HG03439 (cell line): ENCODE data around the gene AKAP8L.
"Not testable (repeated sequence)": the region's sequence is repeated elsewhere in the genome, so short reads cannot be mapped to it uniquely, and the experiment has no call there.

Source experiments
- ATAC-seq: cut with Tn5 transposase; IDR thresholded peaks from one replicate; pipeline ENCODE4 v1.9.1; 2021; ENCODE audit warnings: mild to moderate bottlenecking, moderate library complexity; ENCODE audit not compliant: unreplicated experiment

Gene AKAP8L

DNA sequence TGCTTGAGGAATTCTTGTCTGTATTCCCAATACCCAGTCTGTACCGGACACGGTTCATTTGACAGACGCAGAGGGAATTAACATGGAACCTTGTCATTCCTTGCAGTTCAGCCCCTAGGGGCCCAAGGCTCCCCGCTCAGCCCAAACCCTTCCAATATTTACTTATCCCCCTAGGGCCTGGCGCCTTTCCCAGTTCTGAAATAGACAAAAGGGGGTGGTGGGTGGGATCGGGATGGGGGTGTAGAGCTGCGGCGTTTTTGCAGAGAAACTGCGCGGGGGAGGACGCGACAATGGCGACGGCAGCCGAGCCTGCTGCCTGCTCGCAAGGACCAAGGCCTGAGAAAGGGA is 583 bp downstream of the AKAP8L start:
- ATAC-seq: no peak

GRCh38 chr19:15417699-15418098 is 1.1 kb downstream of the AKAP8L start:
- ATAC-seq: no peak

DNA sequence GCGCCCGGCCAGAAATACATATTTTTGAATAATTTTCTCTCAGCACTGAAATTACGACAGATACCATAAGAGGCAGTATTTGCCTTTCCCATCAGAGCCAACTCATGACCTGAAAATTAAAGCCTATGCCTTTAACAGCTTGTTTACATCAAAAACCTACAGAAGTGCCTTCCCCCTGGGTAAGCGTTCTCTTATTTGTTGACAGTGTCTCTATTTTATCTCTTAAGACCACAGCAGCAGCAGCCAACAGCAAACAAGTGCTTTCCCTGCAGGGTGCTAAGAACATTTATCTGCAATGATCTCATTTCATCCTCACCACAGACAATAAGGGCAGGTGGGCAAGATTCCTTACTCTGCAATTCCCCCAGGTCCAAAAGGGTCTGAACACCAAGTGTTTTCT is 6.0 kb downstream of the AKAP8L start:
- ATAC-seq: no peak

DNA sequence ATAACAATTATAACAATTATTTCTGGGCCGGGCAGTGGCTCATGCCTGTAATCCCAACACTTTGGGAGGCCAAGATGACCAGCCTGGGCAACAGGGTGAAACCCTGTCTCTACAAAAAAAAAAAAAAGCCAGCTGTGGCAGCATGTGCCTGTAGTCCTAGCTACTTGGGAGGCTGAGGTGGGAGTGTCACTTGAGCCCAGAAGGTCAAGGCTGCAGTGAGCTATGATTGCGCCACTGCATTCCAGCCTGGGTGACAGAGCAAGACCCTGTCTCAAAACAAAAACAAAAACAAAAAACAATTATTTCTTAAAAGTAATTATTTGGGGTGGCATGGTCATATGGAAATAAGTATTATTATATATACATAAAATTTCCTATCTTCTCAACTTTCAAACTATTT is 7.4 kb downstream of the AKAP8L start:
- ATAC-seq: not testable (repeated sequence)

GRCh38 chr19:15404780-15405211 is 14.0 kb downstream of the AKAP8L start:
- no peak for ATAC-seq

DNA sequence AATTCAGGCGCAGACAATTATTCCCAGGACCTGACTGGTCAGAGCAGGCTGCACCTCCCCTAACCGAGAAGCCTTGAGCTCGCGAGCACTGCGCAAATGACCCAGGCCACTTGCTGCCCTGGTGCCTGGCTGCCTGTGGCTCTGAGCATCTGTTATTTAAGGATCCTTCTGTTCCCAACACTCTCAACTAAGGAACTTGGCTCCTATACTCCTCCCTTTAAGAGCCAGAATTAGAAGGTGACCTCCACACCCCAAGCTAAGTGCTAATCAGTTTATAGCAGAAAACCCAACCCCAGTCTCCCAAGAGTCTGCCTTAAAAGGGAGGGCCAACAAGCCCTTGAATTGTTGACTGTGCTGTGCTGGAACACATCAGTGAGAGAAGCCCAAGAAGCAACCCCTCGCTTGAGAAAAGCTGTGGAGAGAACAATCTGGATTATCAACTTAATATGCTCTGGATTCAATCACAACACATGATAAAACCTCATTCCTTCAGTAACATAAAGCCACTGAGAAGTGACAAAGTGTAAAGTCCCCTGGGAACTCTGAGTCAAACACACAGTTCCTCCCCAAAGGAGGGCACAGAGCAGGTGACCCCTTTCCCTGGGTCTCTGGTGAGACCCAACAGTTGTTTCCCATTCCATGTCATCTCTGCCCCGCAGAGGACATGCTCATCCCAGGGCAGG is 14.6 kb downstream of the AKAP8L start:
- ATAC-seq: no peak

DNA sequence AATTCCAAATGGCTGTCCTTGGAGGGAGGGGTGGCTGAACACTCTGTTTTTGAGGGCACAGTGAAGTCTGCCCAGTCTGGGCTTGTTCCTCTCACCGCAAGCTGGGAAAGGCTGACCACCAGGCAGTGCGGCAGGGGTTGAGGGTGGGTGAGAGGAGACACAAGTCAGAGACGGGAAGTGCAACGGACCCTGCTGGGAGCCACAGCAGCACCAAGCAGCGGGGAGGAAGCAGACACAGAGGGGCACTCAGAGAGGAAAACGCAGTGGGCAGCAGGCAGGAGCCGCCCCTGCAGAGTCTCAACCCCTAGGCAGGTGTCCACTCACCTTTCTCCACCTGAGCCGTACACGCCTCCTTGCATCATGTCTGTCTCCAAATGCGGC is 15.6 kb downstream of the AKAP8L start:
- ATAC-seq: no peak

DNA sequence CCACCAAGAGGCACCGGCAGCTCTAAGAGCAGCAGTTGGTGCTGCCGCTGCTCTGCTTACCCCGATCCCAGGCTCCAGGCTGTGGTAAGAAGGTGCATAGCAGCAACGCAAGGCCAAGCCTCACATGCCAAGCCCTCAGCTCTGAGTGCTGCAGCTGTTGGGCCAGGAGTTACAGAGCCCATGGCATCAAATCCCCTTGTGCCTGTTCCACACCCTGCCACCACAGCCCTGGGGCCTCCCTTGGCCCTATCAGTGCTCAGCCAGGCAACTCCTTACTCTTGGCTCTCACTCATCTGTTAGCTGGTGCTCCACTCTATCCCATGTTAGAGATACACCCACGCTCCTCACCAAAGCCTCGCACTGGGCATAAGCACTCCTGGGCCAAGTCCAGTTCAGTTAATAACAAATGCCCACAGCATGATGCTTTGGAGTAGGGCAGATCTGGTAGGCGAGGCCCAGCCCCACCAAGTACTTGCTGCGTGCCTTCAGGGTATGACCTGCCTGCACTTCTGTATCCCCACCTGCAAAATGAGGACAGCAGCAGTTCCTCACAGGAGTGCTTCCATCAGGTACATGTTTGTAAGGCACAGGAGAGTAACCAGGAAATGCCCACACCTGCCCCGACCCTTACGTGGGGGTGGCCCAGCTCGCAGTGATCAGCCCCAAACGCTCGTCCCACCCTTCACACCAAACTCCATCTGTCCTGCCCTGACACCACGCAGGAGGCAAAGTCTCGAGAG is 16.2 kb downstream of the AKAP8L start:
- no peak for ATAC-seq

GRCh38 chr19:15401397-15401710 is 17.4 kb downstream of the AKAP8L start:
- ATAC-seq: no peak

- no peak for ATAC-seq
Observed at GRCh38 chr19:15400521-15401396, 18.0 kb downstream of the AKAP8L start.

- no peak for ATAC-seq
Observed at GRCh38 chr19:15399635-15400034, 19.2 kb downstream of the AKAP8L start.

DNA sequence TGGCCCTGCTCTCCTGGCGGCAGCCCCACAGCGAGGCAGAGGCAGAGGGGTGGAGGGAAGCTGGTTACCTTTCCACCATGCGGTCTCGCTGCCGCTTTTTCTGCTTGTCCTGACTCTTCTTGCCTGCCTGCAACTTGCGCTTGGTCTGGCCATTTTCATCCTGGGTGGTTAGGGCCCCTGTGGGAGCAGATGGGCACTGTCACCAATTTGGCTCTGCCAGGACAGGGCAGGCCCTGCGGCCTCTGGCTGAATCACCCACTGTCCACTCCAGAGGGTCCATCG is 19.6 kb downstream of the AKAP8L start:
- ATAC-seq: no peak

DNA sequence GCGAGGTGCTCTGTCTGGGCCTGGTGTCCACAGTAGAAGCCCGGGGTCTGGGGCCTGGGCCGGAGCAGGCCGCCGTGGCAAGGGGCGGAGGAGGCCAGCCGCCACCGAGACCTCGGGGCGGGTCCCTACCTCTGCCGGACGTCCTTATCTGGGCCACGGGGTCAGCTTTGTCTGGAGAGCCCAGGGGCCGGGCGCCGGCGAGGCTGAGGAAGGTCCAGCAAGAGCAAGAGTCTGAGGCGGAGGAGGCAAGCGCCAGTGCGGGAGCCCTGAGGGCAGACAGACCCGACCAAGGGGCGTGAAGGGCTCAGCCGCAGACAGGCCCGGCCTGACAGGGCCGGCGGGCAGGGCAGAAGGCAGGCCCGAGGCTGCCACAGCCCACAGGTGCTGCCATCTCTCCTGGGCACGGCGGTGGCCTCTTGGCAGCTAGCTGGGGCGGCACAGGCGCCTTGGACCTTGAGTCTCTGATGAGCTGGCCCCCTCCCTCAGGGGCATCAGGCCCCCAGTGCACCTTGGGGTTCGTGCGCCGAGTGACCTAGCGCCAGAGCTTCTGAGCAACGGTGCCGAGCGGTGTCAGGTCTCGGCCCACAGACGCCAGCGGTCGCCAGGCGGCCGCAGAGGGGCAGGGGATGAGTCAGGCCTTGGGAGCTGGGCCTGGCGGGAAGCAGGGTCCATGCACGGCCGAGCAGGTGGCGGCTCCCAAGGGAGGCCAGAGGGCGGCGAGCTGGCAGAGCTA is 20.1 kb downstream of the AKAP8L start:
- ATAC-seq: no peak

- ATAC-seq: no peak
Observed at GRCh38 chr19:15397782-15398181, 21.0 kb downstream of the AKAP8L start.

DNA sequence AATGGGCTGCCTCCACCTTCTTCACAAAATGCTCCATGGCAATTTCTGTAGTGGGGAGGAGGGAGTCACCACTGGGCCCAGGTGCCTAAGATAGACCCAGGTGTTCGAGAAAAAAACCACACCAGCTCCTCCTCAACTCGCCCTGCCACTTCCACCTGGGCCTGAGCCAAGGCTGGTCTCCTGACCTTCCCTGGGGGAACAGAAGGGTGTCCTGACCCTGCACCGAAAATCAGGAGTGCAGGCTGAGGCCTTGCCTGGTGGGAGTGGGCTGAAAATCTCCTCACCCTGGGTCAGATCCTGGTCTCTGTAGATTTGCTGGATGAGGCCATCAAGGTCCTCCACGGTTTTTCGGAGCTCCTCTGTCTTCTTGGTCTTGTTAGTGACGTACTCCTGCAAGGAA is 21.6 kb downstream of the AKAP8L start:
- no peak for ATAC-seq

GRCh38 chr19:15396436-15396835 is 22.4 kb downstream of the AKAP8L start:
- ATAC-seq: no peak

GRCh38 chr19:15395251-15395650 is 23.5 kb downstream of the AKAP8L start:
- not testable (repeated sequence) for ATAC-seq

DNA sequence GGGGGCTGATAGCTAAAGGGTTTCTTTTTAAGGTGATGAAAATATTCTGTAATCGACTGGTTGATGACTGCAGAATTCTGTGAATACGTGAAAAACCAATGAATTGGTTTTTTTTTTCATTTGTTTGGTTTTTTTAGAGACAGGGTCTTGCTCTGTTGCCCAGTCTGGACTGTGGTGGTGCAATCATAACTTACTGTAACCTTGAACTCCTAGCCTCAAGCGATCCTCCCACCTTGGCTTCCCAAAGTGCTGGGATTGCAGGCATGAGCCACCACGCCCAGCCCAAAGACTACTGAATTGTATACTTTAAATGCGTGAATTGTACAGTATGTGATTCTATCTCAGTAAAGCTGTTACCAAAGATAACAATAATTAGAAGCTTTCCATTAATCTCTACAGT is 24.4 kb downstream of the AKAP8L start:
- no peak for ATAC-seq

DNA sequence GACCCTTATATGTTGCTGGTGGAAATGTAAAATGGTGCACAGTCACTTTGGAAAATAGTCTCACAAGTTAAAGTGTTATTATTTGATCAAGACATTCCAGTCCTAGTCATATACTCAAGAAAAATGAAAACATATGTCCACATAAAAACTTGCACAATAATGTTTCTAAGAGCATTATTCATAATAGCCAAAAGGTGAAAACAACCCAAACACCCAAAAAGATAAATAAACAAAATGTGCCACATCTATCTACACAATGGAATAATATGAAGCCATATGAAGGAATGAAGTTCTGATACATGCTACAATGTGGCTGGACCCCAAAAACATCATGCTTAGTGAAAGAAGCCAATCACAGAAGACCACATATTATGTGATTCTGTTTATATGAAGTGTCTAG is 24.8 kb downstream of the AKAP8L start:
- no peak for ATAC-seq

DNA sequence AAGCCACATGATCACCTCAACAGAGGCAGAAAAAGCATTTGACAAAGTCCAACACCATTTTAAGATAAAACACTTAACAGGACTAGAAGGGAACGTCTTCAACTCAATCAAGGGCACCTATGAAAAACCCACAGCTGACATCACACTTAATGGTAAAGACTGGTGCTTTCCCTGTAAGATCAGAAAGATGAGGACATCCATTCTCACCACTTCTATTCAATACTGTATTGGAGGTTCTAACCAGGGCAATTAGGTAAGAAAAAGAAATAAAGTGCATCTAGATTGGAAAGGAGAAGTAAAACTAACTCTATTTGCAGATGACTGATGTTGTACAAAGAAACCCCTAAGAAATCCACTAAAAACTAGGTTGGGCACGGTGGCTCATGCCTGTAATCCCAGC is 28.0 kb downstream of the AKAP8L start:
- ATAC-seq: no peak

- no peak for ATAC-seq
Observed at GRCh38 chr19:15381864-15382263, 36.9 kb downstream of the AKAP8L start.

GRCh38 chr19:15381429-15381828 is 37.4 kb downstream of the AKAP8L start:
- ATAC-seq: no peak
